Measurements from ENCODE around the gene SORCS2.

GRCh38 chr4:7703688-7704087 is 511.4 kb downstream of the SORCS2 start:
- TF ChIP-seq CTCF (IDR thresholded peaks at IDR 0.05): no peak
- no peak for TF ChIP-seq EZH2 (IDR thresholded peaks at IDR 0.05)

Measured in neural progenitor cell (in vitro differentiated cells).